GM21367 (cell line): ENCODE measurements around the gene ARL3.

ENCODE experiments used
- ATAC-seq: cut with Tn5 transposase; IDR thresholded peaks from one replicate; pipeline ENCODE4 v1.9.1; 2021; ENCODE audit not compliant: unreplicated experiment

ARL3 gene

DNA sequence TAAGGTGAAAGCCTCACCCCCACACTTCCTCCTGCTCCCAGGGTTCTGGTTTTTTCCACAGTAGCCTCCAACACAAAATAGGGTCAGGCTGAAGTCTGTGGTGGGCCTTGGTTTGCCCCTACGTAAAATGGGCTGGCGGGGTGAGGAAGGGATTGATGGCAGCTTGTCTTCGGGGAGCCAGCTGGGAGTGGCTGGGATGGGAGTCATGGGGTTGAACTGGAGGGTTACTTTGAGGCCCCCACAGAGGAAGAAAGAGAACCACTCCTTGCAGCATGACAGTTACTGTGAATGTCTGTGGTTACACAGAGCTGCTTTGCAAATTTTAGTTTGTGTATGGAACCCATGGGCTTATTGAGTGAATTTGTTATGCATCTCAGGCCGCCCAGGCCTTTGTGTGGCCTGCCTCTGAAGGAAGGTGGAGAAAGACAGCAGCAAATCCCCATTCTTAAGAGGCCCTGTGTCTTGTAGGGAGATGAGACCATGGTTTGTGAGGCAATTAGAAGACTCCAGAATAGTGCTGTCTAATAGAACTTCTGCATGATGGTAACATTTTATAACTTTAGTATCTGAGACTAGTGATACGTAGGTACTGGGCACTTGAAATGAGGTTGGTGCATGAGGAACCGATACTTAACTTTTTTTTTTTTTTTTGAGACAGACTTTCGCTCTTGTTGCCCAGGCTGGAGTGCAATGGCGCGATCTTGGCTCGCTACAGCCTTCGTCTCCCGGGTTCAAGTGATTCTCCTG lies 61.9 kb downstream of the ARL3 start:
- ATAC-seq = peak; percentile 45

DNA sequence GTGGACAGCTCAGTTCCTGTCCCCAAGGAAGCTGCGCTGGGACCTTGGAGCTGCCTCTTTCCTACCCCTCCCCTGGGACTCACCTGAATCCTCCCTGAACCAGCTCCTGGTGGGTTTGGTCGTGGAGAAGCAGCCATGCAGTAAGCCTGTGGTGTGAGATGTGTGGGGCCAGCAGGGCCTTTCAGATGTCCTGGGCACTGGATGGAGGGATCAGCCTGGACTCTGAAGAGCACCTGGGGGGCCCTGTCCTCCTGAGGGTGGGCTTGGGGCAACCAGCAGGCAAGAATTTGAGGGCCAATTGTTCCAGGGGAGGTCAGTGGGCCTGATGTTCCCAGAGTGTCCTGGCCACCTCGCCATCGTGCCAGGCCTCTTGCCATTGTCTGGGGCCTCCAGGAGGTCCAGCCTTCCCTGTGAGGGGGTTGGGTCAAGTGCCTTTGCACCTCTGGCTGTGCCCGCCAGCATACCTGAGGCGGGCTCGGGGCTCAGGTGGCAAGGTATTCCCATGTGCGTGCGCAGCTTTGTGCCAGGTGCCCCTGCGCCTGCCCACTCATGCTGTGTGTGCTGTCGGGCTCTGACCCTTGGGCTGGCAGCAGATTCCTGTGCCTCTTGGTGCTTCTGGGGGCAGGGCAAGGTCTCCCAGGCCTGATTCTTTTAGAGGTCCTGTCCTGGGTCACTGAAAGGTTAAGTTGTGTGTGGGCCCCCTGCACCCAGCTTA lies 62.6 kb downstream of the ARL3 start:
- ATAC-seq = no peak

DNA sequence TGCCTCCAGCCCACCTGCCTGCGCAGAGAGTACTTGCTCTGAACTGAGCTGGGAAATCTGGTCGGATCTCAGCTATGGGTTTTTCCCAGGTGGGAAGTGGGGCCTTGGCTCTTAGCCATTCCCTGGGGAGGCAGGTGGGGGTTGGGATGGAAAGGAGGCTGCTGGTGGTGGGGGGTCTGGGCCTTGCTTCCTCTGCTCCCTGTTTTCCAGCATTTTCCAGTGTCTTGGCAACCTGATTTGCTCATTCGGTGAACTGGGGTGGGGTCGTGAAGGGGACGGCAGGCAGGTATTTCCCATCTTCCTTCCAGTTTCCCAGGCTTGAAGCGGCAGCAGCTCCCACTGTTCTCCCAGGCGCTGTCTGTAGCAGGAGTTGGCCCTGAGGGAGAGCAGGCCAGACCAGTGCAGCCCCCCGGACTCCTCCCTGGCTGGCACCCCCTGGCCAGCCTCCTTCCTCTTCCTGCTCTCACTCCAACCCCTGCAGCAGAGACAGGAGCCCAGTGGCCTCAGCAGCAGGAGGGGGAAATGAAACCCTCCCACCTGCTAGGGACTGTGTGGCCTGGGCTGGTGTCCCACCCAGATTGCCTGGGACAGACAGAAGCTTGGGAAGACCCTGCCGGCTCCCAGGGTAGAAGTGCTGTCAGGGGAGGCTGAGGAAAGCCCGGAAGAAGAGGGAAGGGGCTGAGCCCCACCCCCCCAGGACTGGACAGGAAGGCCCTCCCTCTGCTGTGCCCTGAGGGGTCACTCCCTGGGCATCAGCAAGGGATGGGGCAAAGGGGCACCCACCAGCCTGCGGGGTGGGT lies 63.3 kb downstream of the ARL3 start:
- ATAC-seq = no peak

DNA sequence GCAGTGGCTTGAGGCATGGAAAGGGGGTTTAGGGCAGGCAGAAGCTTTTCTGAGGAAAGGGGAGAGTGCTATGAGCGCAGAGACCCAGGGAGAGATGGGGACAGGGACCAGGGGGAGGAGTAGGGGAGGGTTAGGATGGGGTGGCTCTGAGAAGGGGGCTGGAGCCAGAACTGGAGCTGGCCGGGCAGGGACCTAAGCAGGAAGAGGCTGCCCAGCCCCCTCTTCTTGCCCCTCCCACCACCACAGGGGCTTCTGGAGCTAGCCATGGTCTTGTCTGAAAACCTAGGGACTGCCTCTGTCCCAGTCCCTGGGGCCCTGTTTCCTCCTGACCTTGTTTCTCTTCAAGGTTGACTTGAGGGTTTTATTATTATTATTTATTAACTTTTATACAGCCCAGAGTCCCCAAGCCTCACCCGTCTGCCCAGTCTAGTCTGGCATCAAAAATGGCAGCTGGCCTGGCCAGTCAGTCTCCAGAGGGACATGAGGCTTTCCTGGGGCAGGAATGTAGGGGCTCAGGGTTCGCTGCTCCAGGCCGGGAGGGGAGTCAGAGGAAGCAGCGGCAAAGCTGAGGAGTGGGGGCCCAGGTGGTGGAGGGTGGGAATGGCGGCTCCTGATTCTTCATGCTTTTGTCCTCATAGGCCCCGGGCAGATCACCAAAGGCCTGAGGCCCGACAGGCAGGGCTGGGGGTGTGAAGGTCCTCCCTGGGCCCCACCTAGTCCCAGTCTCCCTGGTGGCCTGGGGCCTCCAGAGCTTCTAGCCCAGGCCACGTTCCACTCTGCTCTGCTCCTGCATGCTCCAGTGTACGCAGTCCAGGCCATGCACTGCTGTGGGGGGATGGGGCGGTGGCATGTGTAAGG lies 64.2 kb downstream of the ARL3 start:
- no peak for ATAC-seq

DNA sequence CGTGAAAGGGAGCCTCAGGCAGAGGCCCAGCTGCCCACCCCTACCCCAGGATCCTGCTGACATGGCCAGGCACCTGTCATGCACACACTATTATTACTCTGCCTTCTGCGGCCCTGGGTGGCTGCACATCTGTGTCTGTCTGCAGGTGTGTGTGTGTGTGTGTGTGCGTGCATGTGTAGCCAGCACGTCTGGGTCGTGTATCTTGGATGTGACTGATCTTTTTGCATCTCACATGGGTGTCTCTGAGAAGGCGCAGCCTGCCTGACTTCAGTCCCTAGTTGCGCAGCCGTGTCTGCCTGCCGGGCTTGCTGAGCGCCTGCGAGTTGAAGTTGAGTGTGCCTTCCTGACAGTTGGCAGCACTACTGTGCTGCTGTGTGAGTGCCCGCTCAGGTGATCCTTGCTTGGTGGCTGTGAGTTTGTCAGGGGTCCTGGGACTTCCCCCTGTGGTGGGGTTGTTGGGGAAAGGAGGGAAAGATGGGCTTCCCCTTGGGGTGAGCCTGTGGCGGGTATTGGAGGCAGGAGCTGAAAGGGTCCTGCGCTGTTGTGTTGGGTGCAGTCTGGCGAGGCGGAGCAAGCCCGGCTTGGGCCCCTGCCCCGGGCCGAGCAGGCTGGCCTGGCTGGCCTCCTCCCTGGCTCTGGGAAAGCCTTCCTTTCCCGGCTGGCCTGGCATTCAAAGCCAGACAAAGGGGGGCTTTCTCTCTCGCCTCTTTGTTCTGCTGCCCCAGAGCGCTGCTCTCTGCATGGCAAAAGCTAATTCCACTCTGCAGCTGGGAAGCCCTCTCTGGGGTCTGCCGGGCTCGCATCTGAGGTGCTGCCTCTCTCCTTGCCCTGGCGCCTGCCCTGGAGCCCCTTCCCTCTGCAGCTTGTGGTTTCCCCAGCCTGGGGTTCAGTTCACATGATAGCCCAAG lies 65.1 kb downstream of the ARL3 start:
- no peak for ATAC-seq

DNA sequence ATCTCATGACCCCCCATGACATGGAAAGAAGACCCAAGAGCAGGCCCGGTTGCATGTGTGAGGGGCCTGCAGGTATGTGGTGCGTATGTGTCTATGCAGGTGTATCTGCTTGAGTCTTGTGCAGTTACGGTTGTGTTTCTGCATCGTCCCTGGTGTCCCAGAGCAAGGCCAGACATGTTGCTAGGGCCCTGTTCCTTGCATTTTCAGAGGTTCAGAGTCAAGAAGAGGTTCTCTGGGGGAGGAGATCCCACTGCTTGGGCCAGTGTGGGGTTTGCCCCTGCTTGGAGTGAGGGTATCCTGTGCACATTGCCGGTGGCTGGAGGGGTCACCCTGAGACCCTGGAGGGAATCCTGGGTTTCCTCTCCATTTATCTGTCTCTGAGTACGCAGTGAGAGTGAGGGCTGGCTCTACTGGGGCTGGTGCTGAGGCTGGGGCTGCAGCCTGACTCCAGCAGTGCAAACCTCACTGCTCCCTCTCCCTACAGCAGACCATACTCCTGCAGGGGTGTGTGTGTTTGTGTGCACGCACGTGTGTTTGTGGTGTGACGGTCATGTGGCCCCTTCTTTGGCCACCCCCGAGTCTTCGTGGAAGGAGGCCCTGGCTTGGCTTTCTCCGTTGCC lies 65.8 kb downstream of the ARL3 start:
- no peak for ATAC-seq

DNA sequence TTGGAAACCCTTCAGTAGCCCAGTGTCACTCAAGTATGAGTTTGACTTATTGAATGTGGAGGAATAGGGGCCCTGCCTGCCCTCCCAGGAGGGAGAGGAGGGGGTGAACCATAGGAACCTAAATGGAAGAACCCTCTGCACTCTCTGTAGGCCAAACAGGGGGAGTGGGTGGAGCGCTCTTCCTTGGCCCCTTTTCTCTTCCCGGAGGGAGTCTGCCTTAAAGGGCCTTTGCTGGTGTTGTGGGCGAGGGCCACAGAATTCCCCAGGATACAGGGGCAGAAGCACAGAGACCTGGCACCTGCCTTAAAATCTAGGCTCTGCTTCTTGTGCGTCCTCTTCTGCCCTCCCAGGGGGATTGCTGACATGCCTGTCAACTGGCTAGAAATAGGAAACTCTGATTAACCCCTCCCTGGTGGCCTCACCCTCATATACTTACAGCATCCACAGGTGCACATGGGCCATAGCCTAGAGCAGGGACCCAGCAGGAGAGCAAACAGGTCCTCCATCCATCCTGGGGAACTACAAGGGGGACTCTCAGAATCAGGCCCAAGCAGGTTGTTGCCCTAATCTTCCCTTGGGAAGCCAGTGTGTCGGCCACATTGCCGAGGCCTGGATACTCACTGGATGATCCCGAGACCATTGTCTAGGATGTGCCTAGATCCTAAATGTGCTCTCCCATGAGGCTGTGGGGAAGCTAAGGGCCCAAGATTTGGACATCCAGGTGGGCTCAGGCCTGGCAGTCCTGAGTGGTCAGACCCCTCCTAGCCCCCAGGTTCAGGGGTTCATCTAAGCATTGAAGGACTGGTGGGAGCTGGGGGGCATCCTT lies 66.5 kb downstream of the ARL3 start:
- no peak for ATAC-seq

DNA sequence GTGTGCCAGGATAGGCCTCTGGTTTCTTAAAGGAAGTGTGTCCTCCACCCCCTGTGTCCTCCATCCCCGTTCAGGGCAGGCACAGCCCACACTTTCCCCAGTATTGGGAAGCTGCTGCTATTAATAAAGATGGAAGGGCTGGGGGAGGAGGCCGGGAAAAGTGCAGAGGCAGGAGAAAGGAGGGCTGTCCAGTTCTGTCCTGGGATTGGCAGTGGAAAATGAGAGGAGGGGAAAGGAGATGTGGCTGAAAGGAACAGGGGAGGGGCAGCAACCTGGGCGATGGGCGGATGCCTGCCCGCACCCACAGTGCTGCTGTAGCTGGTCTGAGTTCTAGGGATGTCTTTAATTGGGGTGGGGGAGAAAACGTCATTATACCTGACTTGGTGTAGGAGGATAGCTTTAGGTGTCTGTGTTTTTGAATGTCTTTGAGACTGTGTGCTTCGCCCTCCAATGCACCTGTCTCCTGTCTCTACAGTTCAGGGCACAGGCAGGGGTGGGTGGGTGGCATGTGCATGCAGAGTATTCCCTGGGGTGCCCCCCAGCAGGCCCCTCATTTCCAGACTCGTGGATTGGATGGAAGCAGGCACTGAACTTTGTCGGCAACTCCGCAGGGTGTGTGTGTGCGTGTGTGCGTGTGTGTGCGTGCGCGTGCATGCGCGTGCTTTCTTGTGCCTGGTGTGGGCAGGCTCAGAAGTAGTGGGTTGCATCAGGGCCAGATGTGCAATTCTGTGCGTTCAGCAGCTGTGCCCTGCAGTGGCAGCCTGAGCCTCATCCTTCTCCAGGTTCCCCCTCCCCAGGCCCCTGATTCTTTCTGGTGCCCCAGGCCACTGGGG lies 67.4 kb downstream of the ARL3 start:
- no peak for ATAC-seq

DNA sequence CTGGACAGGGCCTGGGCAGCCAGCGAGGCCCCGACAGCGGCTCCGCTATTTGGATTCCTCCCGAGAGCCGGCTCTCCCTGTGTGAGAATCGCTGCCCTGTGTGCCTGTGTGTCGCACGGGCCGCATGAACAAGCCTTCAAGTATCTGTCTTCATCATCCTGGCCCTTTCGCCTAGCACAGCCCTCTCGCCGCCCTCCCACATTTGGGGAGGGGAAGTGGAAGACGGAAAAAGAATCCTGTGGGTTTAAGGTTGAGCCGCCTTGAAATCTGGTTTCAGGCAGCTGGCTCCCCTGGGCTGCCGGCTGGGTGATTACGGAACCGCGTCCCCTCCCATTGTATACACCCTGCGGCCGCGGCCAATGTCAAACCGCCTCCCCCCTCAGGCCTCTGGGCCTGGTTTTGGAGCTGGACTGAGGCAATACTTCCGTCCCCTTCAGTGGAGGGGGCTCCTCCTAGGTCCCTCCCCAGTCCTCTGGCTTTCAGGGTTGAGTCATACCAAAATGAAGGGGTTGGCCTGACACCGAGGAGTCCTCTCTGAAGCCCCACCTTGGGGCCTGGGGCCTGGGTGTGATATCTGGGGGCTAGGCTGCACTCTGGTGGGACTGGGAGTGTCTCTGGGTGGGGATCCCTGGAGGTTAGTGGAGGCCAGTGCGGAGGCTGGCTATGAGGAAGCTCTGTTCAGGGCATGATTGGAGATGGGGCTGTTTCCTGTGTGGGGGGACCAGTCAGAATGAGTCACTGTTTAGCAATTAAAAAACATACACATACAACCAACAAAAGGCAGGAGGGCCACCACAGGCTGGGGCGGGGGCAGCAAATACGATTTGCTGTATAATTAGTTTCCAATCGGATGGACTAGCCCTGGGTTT lies 68.2 kb downstream of the ARL3 start:
- peak; percentile 16 for ATAC-seq

DNA sequence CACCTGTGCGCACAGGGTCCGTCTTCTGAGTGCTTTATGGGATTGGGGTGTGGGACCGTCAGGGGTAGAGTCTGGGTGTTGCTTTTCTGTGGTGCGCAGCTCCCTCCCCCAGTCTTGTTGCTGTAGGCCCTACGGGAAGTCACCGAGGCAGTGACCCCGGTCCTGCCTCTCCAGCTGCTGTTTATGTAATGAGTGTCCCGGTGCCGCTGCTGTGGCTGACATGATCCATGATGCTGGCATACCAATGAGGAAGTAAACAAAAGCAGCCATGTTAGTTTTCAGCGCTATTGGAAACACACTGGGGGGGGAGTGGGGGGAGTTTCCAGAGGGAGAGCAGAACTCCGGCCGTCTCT lies 68.8 kb downstream of the ARL3 start:
- ATAC-seq = no peak

DNA sequence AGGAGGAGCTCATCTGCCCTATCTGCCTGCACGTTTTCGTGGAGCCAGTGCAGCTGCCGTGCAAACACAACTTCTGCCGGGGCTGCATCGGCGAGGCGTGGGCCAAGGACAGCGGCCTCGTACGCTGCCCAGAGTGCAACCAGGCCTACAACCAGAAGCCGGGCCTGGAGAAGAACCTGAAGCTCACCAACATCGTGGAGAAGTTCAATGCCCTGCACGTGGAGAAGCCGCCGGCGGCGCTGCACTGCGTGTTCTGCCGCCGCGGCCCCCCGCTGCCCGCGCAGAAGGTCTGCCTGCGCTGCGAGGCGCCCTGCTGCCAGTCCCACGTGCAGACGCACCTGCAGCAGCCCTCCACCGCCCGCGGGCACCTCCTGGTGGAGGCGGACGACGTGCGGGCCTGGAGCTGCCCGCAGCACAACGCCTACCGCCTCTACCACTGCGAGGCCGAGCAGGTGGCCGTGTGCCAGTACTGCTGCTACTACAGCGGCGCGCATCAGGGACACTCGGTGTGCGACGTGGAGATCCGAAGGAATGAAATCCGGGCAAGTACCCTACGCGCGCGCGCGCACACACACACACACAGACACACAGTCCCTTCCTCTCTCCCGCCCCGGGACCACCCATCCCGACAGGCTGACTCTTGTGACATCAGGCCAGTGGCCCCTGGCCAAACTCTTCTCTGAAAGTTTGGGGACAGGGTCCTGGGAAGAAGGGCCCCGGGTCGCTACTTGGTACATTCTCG lies 69.4 kb downstream of the ARL3 start:
- ATAC-seq = no peak

DNA sequence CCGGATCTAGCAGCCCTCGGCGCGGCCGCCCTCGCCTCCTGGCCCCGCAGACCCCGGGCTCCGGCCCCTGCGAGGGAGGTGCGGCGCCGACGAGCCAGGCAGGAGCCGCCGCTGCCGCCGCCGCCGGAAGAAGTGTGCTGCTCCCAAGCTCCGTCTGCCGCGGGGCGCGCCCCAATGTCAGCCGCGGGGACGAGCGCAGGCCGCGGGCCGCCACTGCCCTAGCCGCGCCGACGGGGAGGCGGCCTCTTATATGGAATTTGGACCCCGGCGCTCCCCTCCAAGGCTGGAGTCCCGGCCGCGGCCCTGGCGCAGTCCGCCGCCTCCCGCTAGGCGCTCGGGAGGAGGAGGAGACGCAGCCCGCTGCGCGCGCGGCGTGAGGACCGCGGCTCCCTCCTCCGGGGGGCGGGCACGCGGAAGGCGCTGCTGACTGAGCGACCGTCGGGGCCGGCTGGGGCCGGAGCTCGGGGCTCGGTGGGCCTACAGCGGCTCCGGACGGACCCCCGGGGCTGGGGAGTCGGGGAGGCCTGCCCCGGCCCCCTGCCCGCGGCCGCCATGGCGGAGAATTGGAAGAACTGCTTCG lies 70.0 kb downstream of the ARL3 start, which contains the start of gene TRIM8:
TRIM8 (plus strand) TSS at position 414 of the 580 bp plus-strand sequence; CDS start at position 553, 139 bp downstream.
- ATAC-seq = no peak

DNA sequence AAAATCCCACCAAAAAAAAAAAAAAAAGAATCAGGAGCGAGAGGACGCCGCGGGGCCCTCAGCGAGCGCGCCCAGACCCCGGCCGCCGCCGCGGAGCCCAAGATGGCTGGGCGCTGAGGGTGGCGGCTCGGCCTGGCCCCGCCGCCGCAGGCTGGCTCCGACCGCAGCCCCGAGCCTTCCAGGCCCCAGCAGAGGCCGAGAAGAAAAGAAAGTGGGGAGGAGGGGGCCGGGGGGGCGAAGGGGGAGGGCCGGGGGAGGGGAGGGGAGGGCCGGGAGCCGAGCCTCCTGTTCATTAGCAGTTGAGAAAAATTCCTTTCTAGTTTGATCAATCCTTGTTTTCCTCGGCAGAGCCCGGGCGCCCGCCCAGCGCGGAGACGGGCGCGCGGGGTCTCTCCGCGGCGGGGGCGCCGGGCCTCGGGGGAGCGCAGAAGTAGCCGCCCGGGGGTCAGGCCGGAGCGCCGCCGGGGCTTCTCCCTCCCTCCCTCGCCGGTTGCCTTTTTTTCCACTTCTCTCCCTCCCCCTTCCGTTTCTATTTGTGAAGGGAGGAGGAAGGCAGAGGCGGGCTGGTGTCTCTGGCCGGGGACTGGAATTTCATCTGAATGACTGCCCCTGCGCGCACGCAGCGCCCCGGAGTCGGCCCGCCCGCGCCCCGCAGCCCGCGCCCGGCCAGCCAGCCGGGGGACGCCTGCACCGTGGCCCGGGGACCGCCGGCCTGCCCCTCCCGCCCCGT lies 70.7 kb downstream of the ARL3 start:
- no peak for ATAC-seq

DNA sequence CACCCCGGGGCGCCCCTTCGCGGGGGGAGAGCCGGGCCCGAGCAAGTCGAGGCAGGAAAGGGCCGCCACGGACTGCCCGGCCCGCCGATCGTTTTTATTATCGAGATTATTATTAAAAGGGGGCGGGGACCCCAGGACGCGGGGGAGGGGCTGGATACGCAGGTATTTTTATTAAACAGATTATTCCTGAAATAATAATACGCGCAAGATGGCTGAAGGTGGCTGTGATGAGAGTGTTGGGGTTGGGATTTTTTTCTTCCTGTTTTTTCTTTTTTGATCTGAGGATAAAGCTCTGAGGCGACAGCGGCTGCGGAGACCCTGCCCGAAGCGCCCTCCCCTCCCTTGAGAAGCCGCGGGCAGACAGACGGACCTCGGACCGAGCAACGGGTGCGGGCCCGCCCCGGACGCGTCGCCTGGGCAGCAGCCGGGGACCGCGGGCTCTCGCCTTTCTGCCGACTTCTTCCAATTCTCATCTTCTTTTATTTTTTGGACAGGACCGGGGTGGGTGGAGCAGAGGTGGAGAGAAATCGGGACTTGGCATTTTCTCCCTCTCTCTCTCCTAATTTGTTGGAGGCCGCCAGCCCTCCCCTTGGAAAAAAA lies 71.4 kb downstream of the ARL3 start:
- no peak for ATAC-seq
